ENCODE results near the gene RASL11A.
"Not testable (repeated sequence)": the region's sequence is repeated elsewhere in the genome, so short reads cannot be mapped to it uniquely, and the experiment has no call there.

RASL11A gene

DNA sequence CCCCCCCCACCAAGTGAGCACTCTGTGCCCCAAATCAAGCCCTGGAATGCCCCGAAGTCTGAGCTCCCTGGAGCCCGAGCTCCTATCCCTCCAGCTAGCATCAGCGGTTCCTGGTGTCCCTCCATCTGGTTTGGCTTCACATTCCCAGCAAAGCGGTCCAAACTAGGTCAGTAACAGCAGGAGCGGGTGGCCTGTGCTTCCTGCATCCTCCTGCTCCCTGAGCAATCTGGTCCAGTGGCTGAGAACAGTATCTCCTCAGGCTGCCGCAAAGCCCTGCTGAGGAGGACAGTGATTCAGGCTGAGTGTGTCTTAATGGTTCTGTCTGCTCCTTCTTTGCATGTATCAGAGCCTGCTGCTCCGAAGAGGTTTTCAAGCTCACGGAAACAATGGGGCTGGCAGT lies 25.9 kb downstream of the RASL11A start:
- in situ Hi-C loops (cut with MboI; ENCODE audit: low sequenced_read_pairs): no loop called here

DNA sequence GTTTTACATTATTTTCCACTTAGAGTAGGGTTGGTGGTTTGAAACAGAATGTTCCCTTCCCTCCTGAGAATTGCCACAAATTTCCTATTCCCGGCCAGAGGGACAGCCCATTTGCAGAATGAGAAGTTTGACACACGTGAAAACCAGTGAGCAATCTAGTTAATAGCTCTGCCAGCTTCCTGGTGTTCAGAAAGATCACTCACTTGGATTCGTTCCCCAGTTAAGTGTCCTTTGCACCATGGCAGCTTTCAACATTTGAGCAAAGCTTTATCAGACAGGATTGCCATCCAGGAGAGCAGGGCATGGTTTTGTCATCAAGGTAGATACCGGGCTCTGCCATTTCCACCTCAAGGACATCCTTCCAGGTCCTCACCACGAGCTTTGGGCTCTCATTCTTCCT lies 28.2 kb downstream of the RASL11A start:
- in situ Hi-C loops (cut with MboI; ENCODE audit: low sequenced_read_pairs): no loop called here

- in situ Hi-C loops (cut with MboI; ENCODE audit: low sequenced_read_pairs): not testable (repeated sequence)
Measured at GRCh38 chr13:27300406-27300805, 29.8 kb downstream of the RASL11A start.

- in situ Hi-C loops (cut with MboI; ENCODE audit: low sequenced_read_pairs): no loop called here
Measured at GRCh38 chr13:27300941-27301586, 30.4 kb downstream of the RASL11A start.

DNA sequence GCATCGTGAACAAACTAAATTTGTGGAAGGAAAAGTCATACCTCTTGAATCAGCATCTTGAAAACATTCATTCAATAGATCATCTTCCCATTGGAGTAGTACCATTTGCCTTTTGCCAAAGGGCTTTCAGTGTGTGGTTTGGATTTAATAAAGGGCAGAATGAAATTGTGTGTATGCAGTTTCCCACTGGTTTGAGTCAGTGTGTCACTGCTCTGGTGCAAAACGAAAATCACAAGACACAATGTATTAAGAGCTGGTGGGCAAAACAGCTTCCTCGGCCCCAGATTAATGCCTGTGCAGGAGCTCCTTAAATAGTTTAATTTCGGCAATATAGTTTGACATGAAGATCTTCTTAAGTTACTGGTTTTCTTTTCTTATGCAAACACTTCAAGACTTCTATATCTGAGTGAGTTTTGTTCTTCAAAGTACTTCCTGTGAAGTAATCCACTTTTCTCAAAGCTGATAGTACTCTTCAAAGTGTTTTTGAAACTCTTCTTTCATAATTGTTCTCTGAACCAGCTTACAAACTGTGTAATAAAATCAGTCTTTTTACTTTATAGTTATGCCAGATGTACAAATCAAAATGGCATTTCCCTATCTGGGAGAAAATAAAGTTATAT lies 32.1 kb downstream of the RASL11A start:
- in situ Hi-C loops (cut with MboI; ENCODE audit: low sequenced_read_pairs): no loop called here

GRCh38 chr13:27304099-27304498 lies 33.5 kb downstream of the RASL11A start:
- in situ Hi-C loops (cut with MboI; ENCODE audit: low sequenced_read_pairs): no loop called here

DNA sequence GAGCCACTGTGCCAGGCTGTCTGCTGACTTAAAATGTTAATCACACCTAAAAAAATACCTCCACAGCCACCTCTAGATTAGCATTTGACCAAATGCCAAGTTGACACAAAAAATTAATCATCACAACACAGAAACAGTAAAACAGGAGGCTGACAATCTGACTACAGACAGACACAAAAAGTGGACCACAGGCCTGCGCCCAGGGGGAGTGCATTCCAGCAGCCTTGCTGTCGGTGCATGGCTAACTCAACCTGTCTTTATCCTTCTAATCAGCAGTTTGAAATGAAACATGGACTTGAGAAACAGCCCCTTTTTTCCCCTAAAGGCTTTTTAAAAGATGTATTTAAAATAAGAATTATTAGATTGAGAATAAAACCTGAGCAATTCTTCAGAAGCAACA lies 34.0 kb downstream of the RASL11A start:
- in situ Hi-C loops (cut with MboI; ENCODE audit: low sequenced_read_pairs): no loop called here

- in situ Hi-C loops (cut with MboI; ENCODE audit: low sequenced_read_pairs): no loop called here
Measured at GRCh38 chr13:27306364-27306763, 35.7 kb downstream of the RASL11A start.

DNA sequence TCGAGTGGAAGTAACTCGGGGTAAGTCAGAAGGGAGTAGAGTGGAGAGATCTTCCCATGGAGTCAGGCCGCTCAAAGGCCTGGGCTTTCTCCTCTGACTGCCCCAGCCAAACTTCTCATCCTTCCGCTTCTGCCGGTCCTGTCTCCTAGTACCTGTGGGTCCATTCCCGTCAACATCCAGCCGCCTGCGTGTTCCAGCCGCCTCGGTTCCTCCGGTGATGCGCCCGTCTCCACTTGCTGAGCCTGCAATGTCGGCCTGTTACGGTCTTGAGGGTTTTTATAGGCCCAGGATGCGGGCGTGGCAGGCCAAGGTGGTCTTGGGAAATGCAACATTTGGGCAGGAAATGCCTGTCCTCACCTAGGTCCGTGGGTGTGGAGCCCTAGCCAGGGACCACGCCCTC lies 38.3 kb downstream of the RASL11A start:
- in situ Hi-C loops (cut with MboI; ENCODE audit: low sequenced_read_pairs): no loop called here

DNA sequence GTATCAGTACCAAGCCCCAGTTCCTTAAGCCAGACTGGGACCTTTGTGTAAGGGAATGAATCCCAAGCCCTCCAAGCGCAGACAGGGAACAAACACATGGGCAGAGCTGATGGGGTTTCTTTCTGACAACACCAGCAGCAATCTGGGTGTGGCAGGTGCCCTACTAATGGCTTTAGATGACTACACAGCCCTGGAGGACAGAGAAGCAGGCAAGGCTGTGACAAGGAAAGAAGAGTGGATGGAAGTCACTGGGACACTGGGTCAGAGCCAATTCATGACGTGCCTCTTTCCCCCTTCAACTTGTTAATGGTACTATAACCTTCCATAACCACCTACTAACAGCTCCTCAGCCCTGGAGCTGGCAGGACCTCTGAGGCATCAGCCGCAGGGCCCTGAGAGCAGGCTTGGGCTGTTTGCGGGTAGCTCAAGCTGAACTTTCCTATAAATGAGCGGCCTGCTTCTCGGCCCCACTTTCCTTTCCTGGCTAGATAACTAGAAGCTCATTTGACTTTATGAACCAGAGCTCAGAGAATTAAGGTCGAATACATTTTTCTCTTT lies 38.9 kb downstream of the RASL11A start:
- in situ Hi-C loops (cut with MboI; ENCODE audit: low sequenced_read_pairs): no loop called here

GRCh38 chr13:27309967-27310598 lies 39.5 kb downstream of the RASL11A start:
- in situ Hi-C loops (cut with MboI; ENCODE audit: low sequenced_read_pairs): no loop called here

DNA sequence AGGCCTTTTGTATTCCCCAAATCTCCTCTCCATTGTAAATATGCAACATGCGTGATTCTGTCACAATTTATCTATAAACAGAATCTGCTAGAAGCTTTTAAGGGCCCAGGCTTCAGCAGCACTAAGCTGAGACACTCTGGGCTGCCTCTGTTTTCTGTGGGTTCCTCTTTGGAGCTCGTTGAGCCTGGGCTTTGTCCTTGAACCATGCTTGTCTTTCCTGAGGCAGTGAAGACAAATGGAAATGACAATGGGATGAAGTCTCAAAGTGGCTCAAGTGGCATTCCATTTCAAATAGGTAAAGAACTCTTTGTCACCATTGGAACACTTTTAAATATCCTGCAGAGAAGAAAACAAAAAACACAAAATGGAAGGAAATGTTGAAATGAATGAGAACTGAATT lies 40.3 kb downstream of the RASL11A start:
- in situ Hi-C loops (cut with MboI; ENCODE audit: low sequenced_read_pairs): no loop called here

GRCh38 chr13:27311518-27312210 lies 41.0 kb downstream of the RASL11A start:
- in situ Hi-C loops (cut with MboI; ENCODE audit: low sequenced_read_pairs): no loop called here

DNA sequence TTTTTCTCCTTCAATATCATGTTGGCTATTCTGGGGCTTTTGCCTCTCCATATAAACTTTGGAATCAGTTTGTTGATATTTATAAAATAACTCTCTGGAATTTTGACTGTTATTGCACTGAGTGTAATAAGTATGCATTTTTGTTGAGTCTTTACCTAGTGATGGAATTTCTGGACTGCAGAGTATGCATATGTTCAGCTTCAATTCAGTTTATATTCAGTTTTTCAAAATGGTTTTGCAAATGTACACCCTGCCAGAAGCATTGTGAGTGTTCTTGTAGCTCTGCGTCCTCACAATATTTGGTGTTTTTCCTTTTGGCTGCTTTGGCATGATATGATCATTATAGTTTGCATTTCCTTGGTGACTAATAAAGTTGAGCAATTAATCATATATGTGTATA lies 43.1 kb downstream of the RASL11A start:
- in situ Hi-C loops (cut with MboI; ENCODE audit: low sequenced_read_pairs): no loop called here

DNA sequence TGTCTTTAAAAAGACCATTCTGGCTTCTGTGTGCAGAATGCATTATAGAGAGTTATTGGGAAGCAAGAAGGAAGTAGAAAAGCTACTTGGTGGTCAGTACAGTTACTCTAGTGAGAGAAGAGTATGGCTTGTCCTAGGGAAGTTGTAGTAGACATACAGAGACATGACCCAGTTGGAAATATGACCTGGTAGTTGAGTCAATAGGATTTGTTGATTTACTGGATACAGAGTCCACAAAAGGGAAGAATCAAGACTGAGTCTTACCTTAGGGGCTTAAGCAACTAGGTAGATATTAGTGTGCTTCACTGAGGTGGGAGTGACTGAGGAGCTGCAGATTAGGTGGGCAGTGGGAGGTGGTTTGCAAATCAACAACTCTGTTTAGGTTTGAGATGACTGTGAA lies 48.8 kb downstream of the RASL11A start:
- in situ Hi-C loops (cut with MboI; ENCODE audit: low sequenced_read_pairs): no loop called here

DNA sequence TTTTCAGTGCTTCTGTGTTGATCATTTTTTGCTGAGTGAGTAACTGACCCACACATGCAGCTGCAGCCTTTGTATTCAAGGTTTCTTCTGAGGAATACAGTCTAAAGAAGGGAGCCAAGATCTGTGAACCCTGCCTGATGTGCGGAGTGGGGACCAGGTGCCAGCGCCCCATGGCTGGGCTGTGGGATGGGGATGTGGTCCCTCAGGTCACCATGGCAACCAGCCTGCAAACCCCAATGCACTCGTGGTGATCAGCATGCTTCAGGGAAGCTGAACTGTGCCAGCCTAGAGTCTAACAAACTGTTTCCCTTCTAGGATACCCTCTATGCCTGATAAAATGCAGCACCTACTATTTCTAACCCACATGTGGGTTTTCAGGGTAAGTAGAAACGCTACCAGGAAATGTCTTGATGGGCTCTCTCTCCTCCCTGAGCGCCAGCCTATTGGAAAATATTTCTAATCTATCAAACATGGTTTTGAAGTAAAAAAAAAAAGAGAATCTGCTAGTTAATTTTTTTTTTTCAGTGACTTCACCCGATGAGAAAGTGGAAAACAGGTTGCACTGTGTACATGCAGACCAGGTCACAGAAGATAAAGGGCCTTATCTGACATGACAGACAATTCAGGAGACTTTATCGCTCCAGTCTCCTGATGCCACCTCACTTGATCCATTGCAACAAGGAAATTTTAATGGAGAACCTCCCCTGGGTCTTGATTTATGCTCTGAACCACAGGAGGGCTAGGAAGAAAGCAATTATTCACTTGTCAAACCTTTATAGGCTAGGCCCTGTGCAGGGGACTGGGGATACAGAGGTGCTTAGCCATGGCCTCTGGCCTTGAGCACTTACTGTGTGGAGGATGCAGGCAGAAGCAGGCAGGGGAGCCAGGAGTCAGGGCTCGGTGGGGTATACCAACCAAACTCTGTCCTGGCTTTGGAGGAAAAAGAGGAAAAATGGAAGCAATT lies 51.1 kb downstream of the RASL11A start:
- in situ Hi-C loops (cut with MboI; ENCODE audit: low sequenced_read_pairs): no loop called here

- in situ Hi-C loops (cut with MboI; ENCODE audit: low sequenced_read_pairs): not testable (repeated sequence)
Measured at GRCh38 chr13:27322443-27322842, 51.8 kb downstream of the RASL11A start.

Data from HL-60/S4 (cell line).